ENCODE results near the gene UQCRHL.

GRCh38 chr1:15767941-15768340 is 39.5 kb downstream of the UQCRHL start:
- TF ChIP-seq CEBPB (IDR thresholded peaks at IDR 0.05; ENCODE audit: low read depth, low read length) (no peak), CTCF (conservative IDR thresholded peaks at IDR 0.05; ENCODE audit: low read depth, low read length) (no peak), RFX5 (IDR thresholded peaks at IDR 0.05; ENCODE audit: low read depth, low read length) (no peak), POLR2A (IDR thresholded peaks at IDR 0.05; ENCODE audit: low read depth, low read length) (no peak), RAD21 (IDR thresholded peaks at IDR 0.05; ENCODE audit: low read length) (no peak), MAZ (IDR thresholded peaks at IDR 0.05; ENCODE audit: borderline replicate concordance, low read depth, low read length) (no peak), MAFK (IDR thresholded peaks at IDR 0.05; ENCODE audit: low read depth, low read length) (no peak), USF2 (IDR thresholded peaks at IDR 0.05; ENCODE audit: low read depth, low read length) (no peak)
- TF ChIP-seq, protein P1, sequence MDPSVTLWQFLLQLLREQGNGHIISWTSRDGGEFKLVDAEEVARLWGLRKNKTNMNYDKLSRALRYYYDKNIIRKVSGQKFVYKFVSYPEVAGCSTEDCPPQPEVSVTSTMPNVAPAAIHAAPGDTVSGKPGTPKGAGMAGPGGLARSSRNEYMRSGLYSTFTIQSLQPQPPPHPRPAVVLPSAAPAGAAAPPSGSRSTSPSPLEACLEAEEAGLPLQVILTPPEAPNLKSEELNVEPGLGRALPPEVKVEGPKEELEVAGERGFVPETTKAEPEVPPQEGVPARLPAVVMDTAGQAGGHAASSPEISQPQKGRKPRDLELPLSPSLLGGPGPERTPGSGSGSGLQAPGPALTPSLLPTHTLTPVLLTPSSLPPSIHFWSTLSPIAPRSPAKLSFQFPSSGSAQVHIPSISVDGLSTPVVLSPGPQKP (IDR thresholded peaks at IDR 0.05; ENCODE audit: borderline replicate concordance, low read depth, low read length), result no peak

All from IMR-90 (cell line).